T-helper 2 cell (primary cell): ENCODE results near the gene NQO2.
A peak's percentile ranks its signal among the peaks of the same experiment; 100 is the strongest.
"Not testable (repeated sequence)": the region's sequence is repeated elsewhere in the genome, so short reads cannot be mapped to it uniquely, and the experiment has no call there.

Experiments used
- DNase-seq, 5 experiments: peaks; one replicate each; pipeline versions ENCODE4 v3.0.0 to v3.0.0-alpha.2; 2012 to 2022

NQO2 gene

DNA sequence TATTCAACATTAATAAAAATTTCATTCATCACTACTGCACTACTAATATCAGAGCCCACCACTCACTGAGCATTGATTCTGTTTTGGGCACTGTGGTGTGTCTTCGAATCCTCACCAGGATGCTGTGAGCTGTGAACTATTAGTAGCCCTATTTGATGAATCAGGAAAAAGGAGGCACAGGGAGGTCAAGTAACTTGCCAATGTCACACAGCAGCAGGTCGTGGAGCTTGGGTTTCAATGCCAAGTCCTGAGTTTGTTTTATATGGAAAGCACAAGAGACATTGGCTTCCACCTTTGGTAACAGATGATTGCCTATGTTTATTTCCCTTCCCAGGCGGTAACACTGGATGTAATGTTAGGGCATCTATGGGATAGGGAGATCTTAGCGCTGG, 15.0 kb downstream of the NQO2 start:
- no peak for DNase-seq

DNA sequence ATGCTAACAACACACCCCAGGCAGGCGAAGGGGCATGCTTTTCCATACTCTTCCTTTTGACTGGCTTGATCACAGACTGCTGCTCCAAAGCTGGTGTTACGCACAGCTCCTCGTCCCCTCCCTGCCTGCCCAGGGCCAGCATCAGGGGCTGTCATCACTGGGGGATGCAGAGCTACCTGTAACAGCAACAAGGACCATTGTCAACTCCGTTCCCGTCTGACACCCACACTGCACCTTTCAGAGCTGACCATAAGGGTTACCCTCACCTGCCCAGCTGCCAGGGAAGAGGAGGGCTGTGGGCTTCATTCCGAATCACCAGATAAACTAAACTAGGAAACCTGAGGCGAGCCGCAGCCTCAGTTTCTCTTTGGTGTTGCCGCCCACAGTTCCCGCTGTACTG, 15.4 kb downstream of the NQO2 start:
- no peak for DNase-seq

DNA sequence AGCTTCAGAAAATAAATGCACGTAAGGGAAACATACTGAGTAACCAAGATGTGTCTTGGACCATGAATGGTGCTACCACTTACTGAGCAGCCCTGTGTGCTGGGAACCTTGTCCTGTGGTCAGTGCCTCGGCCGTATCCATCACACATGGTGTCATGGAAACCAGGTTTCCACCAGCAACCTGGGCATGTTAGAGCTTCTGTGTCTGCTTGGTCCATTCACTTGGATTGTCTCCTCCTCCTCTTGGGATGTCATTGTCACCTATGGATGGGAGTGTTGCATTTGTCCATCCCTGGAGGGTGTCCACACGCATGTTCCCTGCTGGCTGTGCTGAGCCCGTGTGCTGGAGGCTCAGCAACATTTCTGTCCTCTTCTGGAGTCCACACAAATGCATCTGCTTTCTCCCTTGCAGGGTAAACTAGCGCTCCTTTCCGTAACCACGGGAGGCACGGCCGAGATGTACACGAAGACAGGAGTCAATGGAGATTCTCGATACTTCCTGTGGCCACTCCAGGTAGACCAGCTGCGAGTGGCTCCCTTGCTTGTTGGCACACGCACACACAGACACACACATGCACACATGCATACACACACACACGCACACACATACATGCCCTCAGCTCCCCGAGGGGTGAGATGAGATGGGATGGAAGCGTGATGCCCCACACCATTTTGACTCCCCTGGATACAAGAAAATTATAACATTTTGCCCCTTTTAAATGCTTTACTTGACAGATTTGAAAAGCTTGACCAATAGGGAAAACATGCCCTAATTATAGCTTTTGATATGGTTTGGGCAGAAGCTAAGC, 17.0 kb downstream of the NQO2 start:
- DNase-seq = no peak

DNA sequence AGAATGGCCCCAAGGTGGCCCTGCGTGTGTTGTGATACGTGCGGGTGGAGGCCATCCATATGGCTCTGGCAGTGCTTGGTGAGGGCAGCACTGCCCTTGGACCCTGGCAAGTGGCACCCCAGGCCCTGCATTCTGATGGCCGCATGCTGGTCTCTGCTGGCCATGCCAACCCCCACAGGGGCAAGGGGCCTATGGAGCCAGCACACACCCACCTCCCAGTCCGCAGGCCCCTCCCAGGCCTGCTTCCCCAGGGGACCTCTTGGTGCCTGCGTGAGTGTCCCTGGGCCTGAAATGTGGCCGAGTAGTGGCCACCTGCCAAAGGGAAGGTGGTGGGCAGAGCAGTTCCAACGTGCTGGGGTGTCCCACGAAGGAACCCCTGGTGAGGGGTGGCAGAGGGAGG, 17.6 kb downstream of the NQO2 start:
- DNase-seq = no peak

DNA sequence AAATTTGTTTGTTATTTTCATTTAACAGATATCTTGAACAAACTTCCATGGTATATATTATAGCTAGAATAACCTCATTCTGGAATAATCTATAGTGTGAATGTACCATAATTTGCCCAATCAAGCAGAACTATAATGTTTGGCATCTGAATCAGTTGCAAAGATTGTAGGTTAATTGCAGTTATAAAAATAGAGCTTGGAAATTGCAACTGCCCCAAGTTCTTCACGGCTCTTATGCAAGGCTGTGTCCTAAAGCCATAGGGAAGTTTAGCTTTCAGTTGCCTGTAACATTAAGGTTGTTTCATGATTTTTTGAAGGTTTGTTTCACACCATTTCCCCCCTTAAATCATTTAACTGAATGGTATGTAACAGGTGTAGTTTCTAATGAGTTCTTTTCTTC, 19.4 kb downstream of the NQO2 start:
- DNase-seq = no peak

DNA sequence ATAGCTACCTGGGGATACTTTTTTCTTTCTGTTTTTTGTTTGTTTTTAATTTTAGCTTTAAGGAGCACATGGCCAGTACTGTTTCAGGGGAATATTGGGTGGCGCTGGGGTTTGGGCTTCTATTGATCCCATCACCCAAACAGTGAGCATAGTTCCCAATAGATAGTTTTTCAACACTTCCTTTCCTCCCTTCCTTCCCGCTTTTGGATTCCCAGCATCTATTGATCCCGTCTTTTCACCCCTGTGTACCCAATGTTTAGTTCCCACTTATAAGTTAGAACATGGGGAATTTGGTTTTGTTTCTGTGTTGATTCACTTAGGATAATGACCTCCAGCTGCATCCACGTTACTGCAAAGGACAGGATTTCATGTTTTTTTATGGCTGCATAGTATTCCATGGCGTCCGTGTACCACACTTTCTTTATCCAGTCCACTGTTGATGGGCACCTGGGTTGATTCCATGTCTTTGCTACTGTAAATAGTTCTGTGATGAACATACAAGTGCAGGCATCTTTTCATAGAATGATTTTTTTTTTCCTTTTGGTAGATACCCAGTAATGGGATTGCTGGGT, 20.1 kb downstream of the NQO2 start:
- no peak for DNase-seq

DNA sequence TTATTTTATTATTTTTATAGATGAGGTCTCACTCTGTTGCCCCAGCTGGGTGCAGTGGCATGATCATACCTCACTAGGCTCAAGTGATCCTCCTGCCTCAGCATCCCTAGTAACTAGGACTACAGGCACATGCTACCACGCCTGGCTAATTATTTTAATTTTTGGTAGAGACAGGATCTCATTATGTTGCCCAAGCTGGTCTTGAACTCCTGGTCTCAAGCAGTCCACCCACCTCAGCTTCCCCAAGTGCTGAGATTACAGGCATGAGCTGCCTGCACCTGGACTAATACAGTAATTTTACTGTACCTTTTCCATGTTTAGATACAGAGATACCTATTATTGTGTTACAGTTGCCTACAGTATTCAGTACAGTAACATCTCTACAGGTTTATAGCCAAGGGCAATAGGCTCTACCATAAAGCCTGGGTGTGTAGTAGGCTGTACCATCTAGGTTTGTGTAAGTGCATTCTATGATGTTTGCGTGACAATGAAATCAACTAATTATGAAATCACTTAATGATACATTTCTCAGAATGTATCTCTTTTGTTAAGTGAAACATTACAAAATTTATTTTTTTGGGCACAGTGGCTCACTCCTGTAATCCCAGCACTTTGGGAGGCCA, 21.4 kb downstream of the NQO2 start:
- not testable (repeated sequence) for DNase-seq

DNA sequence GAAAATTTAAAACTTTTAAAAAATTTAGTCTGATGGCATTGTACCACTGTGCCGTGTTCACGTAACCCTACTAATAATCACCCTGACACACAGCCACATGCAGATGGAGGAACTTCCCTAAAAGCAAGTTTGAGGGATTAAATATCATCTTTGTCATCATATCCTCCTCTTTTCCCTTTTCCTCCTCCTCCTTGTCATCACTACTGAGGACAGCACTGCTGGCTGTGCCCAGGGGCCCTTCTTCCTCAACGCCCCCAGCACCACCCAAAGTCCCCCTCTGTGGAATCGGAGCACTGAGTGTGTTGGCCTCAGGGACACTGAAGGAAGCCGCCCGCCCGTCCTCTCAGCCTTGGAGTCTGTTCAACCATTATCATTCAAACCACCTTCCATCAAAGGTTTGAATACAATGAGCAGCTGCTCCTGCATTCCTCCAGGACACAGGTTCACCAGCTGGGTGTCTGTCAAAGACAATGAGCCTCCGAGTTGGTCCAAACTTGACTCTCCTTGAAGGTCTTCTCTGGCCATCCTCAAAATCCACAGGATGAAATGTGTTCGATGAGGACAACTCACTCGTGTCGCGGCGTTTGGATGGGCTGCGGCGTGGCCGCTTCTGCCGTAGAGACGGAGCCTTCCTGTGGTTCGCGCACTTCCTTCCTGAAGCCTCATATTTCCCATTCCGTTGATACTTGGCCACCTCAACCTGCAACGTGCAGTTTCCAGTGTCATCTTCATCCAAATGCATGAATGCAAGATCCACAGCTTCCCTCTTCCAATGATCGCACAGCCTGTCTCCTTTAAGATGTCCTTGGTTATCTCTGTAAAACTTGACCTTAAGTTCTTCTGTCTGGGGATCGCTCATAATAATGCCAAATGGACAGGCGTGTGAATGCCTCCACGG, 23.3 kb downstream of the NQO2 start:
- peak in 2 of 5 experiments; percentile 24 to 66 for DNase-seq

DNA sequence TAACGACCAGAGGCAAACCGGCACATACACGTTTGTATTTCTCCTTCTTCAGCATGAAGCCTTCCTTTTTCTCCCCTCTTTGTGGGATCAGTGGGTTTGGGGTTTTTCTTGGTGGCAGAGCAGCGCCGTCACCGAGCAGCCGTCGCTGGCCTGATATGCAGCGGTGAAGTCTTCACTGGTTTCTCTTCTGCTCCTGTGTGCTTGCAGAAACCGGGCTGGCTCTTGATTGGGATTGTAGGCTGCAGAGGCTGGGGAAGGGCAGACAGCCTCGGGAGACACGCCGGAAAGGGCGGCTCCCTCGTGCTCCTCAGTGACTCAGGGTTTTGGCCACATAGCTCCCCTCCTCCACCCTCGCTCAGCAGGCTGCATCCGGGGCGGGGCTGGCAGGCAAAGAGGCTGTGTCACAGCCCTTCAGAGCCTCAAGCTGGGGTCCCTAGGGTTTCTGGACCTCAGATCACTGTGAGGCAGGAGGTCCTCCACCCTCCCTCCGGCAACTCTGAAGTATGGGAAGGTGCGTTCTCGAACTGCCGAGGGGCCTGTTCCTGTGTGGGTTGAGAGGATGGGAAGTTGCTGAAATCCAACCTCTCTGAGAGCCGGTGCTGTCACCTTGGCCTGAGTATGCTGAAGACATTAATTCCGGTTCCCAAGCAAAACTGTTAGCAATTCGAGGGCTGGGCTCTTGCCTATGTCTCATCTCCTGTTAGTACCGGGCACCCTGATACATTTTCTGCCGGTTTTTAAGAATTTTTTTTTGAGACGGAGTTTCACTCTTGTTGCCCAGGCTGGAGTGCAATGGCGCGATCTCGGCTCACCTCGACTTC, 24.2 kb downstream of the NQO2 start:
- peak; percentile 58 to 95 (median 75) for DNase-seq

DNA sequence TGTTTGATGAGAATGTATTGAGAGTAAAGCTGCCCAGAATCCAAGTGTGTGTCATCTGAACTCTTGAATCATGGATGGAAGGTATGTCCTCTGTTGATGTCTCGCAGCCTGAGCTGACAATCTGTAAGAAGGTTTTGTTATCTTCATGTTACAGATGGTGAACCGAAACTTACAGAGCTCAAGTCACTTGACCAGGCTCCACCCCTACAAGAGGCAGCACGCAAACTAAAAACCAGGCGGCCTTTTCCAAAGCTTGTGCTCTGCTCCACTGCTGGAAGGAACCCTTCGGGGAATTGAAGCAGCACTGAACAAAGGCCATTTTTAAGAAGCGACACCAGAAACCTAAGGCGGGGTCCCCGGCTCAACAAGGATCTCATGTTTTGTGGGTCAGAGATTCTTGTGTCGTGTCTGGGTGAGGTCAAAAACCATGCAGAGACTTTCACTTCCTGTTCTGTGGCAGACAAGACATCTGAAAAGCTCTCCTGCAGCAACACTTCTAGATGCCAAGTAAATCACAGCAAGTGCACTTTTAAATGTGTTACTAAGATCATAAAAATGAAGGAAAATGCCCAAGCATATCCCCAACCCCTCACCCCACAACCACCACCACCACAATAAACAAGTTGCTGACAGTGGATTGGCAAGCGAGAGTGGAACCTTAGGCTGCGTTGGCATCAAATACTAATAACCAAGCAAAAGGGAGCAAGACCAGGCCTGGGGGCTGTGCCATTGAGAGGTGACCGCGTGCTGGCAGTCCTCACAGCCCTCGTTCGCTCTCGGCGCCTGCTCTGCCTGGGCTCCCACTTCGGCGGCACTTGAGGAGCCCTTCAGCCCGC, 27.3 kb downstream of the NQO2 start:
- DNase-seq = peak in 2 of 5 experiments; percentile 32 to 86

DNA sequence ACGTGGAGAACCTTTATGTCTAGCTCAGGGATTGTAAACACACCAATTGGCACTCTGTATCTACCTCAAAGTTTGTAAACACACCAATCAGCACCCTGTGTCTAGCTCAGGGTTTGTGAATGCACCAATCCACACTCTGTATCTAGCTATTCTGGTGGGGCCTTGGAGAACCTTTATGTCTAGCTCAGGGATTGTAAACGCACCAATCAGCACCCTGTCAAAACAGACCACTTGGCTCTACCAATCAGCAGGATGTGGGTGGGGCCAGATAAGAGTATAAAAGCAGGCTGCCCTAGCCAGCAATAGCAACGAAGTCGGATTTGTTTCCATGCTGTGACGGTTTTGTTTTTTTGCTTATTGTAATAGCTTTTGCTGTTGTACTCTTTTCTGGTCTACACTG, 28.5 kb downstream of the NQO2 start:
- not testable (repeated sequence) for DNase-seq

DNA sequence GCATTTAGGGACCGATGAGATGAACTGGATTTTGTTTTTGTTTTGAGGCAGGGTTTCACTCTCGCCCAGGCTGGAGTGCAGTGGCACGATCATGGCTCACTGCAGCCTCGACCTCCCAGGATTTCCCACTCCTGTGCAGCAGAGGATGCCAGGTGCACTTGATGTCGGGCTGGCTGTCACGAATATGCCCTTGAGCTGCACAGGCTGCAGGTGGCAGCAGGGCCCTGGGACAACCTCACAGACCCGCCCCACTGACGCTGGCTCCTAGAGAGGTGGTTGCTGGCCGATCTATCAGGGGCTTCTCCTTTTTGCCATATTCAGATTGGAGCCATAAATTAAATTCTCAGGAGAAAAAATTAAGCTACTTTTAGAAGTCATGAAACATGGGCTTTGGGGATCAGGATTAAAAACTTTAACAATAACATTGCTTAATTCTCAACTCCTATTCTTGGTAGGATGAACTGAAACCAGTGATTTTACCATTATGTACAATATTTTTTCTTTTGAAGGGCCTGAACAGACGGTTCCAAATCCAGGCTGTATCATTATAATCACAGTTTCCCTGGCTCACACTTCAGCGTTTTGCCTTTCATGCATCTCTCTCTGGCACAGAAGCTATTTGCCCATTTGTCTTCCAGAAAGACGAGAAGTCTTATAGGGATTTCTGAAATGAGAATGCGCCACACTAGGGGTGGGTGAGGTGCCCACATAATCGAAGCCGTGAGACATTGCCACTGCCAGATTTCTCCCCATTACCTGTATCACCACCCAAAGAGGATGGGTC, 32.4 kb downstream of the NQO2 start:
- DNase-seq = peak in 1 of 5 experiments; percentile 47

DNA sequence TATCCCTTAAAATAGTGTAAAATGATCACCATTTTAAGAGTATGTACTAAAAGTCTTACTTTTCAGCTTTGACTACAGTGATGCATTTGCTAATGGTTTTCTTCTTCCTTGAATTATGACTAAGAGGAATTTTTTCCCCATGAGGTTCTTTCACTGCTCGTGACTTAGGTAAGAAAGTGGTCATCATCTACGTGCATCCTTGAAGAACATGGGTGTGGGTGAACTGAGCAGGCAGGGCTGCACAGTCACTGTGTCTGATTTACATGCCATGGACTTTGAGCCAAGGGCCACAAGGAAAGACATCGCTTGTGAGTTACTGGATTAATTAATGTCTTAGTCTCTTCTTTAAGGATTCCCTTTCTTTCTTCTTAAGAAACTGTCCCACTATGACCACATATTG, 33.3 kb downstream of the NQO2 start:
- no peak for DNase-seq

DNA sequence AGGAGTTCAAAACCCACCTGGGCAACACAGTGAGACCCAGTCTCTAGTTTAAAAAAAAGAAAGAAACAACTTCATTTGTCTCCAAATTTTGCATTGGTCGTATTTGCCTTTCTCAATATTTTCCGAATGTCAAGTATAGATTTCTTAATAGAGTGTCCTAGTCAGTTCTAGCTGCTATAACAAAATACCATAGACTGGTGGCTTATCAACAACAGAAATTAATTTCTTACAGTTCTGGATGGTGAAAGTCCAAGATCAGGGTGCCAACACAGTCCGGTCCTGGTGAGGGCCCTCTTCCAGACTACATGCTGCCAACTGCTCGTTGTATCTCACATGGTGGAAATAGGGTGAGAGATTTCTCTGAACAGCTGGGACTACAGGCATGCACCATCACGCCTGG, 34.0 kb downstream of the NQO2 start:
- DNase-seq = no peak

DNA sequence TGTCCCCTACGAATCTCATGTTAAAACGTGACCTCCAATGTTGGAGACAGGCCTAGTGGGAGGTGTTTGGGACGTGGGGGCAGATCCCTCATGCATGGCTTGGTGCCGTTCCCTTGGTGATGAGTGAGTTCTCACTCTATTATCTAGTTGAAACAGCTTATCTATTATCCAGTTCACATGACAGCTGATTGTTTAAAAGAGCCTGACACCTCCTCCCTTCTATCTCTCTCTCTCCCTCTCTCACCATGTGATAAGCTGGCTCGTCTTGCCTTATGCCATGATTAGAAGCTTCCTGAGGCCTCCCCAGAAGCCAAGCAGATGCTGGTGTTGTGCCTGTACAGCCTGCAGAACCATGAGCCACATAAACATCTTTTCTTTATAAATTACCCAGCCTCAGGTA, 35.7 kb downstream of the NQO2 start:
- no peak for DNase-seq

DNA sequence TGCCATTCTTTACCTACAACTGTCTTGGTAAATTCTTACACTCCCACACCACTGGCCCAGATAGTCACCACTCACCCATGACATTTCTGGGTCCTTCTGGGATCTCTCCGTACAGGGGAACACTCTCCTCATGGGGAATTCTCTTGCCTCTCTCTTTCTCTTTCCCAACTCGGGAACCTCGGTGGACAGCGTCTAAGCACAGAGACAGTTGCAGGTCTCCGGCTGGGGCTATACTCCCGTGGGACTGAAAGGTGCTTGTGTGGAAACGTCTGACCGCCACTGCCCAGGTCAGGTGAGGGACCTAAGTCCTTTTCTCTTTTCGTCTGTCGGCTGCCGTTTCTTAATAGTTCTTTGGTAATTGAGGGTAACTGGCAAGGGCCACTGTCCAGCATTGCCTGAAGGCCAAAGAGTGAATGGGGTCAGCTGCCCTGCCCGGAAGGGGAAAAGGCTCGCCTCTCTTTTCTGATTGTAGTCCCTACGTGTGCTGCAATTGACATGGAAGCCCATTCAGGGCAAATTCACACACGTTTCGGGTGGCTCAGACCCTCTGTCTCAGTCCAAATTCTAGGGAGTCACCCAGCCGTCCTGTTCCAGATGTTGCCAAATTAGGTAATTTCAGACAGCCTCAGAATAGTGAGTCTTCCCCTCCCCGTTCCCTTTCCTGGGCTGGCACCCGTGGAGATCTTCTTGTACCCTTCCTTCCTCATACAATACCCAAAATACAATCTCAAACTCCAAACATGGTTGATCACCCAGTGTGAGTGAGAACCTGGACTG, 37.4 kb downstream of the NQO2 start:
- DNase-seq = no peak

DNA sequence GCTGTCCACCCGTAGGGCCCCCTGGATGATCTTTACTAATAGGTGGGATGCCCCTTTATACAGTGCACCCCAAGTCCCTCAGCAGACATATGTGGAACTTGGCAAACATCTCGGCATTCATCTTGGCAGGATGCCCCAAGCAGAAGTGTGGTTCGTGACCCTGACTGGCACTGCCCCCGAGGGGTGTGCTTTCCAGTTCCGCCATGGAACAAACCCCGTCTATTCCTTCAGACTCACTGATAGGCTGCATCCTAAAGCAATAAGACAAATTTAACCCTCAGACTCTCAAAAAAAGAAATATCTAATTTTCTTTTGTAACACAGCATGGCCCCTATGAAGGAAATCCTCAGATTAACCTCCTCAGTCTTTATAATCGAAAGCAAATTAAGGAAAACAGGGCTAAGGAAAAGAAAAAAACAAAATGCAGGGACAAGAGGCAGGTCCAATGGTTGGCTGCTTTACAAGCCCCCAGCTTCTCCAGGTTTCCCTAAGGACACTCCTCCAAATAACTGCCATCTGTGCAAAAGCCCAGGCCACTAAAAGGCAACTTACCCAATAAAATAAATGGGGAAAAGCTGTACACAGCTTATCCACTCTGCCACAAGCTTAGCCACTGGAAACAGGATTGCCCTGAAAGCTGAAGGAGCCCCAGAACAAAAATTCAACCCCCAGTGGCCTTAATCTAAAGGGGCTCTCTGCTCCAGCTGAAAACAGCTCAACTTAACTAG, 38.1 kb downstream of the NQO2 start:
- DNase-seq = no peak

DNA sequence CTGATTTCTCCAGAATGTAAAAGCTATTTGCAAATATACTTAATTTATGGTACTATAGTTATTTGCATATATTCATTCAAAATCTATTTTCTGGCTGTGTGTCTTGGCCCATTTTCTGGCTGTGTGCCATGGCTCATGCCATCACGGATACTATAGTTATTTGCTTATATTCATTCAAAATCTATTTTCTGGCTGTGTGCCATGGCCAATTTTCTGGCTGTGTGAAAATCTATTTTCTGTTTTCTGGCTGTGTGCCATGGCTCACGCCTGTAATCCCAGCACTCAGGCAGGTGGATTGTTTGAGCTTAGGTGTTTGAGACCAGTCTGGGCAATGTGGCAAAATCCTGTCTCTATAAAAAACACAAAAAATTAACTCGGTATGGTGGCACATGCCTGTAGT, 39.7 kb downstream of the NQO2 start:
- no peak for DNase-seq

DNA sequence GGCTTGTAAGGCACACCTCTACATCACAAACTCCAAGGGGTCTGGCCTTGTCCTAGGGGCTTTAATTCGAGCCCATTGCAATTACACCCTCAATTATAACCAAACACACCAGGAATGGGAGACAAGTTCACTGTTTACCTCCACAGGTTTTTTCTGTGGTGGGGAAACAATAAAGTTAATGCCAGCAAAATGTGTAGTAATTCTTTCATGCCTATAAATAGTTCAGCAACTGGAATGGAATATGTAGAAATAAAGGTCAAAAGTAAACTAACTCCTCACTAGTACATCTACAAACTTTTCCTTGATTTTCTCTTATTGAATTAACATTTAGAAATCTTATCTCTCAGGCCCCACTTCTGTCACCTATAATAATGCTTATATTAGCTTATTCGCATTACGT, 41.5 kb downstream of the NQO2 start:
- DNase-seq = no peak
